HepG2 (cell line): ENCODE results near the gene LRTM2. TPM values are rescaled to one million over a fixed set of nuclear protein-coding genes. Genes with fewer than 3 reads are reported as not detected.

Experiments used
- AGO2 ChIP-seq: fragments of 200-400 bp; formaldehyde crosslinking; optimal IDR thresholded peaks from 2 replicates; pipeline ENCODE3; 2017; ENCODE audit warnings: mild to moderate bottlenecking, low read depth, low read length, moderate library complexity
- GTF3A ChIP-seq: sonication (generic); formaldehyde crosslinking; conservative IDR thresholded peaks from 2 replicates; pipeline ENCODE4 v1.4.0; 2020; ENCODE audit warnings: mild to moderate bottlenecking, missing genetic modification reagents
- HINFP ChIP-seq: sonication (generic); formaldehyde crosslinking; IDR thresholded peaks from 2 replicates; pipeline ENCODE4 v1.4.0; 2020; ENCODE audit warnings: low read depth, mild to moderate bottlenecking, missing genetic modification reagents
- ISX ChIP-seq: sonication (generic); formaldehyde crosslinking; conservative IDR thresholded peaks from 2 replicates; pipeline ENCODE4 v1.5.0; 2020; ENCODE audit warnings: missing genetic modification reagents
- KDM1A ChIP-seq: IDR thresholded peaks from 2 replicates; pipeline ENCODE4 v1.6.1; 2016; ENCODE audit warnings: missing compliant biosample characterization
- KMT2A ChIP-seq: sonication (generic); formaldehyde crosslinking; IDR thresholded peaks from 2 replicates; pipeline ENCODE4 v1.4.0; 2020; ENCODE audit warnings: missing genetic modification reagents
- MBNL3 ChIP-seq: fragments of 250-450 bp; sonication (Bioruptor Pico); conservative IDR thresholded peaks from 2 replicates; pipeline ENCODE4 v1.8.0; 2022; ENCODE audit warnings: mild to moderate bottlenecking, inconsistent platforms
- NR2F2 ChIP-seq: IDR thresholded peaks from 2 replicates; pipeline ENCODE4 v1.6.1; 2012; ENCODE audit warnings: low read depth, inconsistent platforms, borderline replicate concordance
- PPARG ChIP-seq: conservative IDR thresholded peaks from 2 replicates; pipeline ENCODE4 v1.6.1; 2016; ENCODE audit warnings: missing biosample characterization, missing genetic modification reagents
- TFAP4 ChIP-seq: sonication (generic); IDR thresholded peaks from 2 replicates; pipeline ENCODE4 v1.6.1; 2016; ENCODE audit warnings: low read depth, borderline replicate concordance
- THAP9 ChIP-seq: sonication (generic); formaldehyde crosslinking; IDR thresholded peaks from 2 replicates; pipeline ENCODE4; 2020; ENCODE audit warnings: missing genetic modification reagents, mild to moderate bottlenecking, borderline replicate concordance
- TRAFD1 ChIP-seq: sonication (generic); formaldehyde crosslinking; IDR thresholded peaks from 2 replicates; pipeline ENCODE4 v1.5.1; 2020; ENCODE audit warnings: missing genetic modification reagents, mild to moderate bottlenecking, borderline replicate concordance
- ZNF589 ChIP-seq: sonication (generic); formaldehyde crosslinking; conservative IDR thresholded peaks from 2 replicates; pipeline ENCODE4 v1.8.0; 2022; ENCODE audit warnings: mild to moderate bottlenecking, moderate library complexity, missing genetic modification reagents
- ZNF616 ChIP-seq: sonication (generic); formaldehyde crosslinking; IDR thresholded peaks from 2 replicates; pipeline ENCODE4 v1.5.0; 2020; ENCODE audit warnings: low read depth, mild to moderate bottlenecking, missing genetic modification reagents
- ZNF646 ChIP-seq: sonication (generic); formaldehyde crosslinking; IDR thresholded peaks from 2 replicates; pipeline ENCODE4 v1.9.0; 2021; ENCODE audit warnings: mild to moderate bottlenecking, missing genetic modification reagents
- polyA plus RNA-seq, 8 experiments: library from polyadenylated mRNA; depleted of rRNA in 3 of 8; stranded (reverse) in 7 of 8; unstranded in 1 of 8; fragments of >200 nt; fragmentation: Illumina TruSeq in 4 of 8; extraction: Trizol in 4 of 8; gene quantifications; 2 replicates each; pipeline versions ENCODE4 v1.2.1 to v1.2.3, GENCODE V29; 2011 to 2016; ENCODE audit warnings: low read depth in 4 of 8, missing spikeins in 1 of 8, mixed read lengths in 1 of 8; ENCODE audit not compliant: insufficient read depth in 1 of 8
- total RNA-seq, 5 experiments: library from RNA; depleted of rRNA; stranded (reverse); fragments of >200 nt; fragmentation: Illumina TruSeq; extraction: Trizol; gene quantifications; 2 replicates each; pipeline ENCODE4 v1.2.3, GENCODE V29; 2016; ENCODE audit warnings: low read depth in 1 of 5

Gene LRTM2
- total and polyA plus RNA-seq, 2 of the 13 experiments (the other 11 are each of a cell fraction or from before 2014, with no cell fraction given): 0.09 TPM; not detected in 1

GRCh38 chr12:1791104-1791841, 29.1 kb upstream of the LRTM2 start (continued):
- TF ChIP-seq THAP9 (CRISPR knock-in tag): no peak
- 0 out of 2 replicates have a peak, but pooled peaks have one; percentile 6 for TF ChIP-seq TFAP4
- TF ChIP-seq GTF3A: no peak
- no peak for TF ChIP-seq ZNF616 (CRISPR knock-in tag)
- TF ChIP-seq KMT2A (CRISPR knock-in tag): no peak
- no peak for TF ChIP-seq TRAFD1 (CRISPR knock-in tag)
- TF ChIP-seq PPARG: 0 out of 2 replicates have a peak, but pooled peaks have one; percentile 16
- no peak for TF ChIP-seq ISX
- peak; percentile 50 for TF ChIP-seq AGO2
- TF ChIP-seq HINFP (CRISPR knock-in tag): no peak
- no peak for TF ChIP-seq NR2F2
- TF ChIP-seq MBNL3: no peak
- TF ChIP-seq ZNF646 (CRISPR knock-in tag): no peak
- no peak for TF ChIP-seq ZNF589
- no peak for TF ChIP-seq KDM1A (CRISPR knock-in tag)
